Measurements from ENCODE around the gene NIF3L1. TPM values are rescaled to one million over a fixed set of nuclear protein-coding genes. Genes with fewer than 3 reads are reported as not detected.

The NIF3L1 gene
- total RNA-seq, 1 donor from 2014 or later, result 22.6 TPM

DNA sequence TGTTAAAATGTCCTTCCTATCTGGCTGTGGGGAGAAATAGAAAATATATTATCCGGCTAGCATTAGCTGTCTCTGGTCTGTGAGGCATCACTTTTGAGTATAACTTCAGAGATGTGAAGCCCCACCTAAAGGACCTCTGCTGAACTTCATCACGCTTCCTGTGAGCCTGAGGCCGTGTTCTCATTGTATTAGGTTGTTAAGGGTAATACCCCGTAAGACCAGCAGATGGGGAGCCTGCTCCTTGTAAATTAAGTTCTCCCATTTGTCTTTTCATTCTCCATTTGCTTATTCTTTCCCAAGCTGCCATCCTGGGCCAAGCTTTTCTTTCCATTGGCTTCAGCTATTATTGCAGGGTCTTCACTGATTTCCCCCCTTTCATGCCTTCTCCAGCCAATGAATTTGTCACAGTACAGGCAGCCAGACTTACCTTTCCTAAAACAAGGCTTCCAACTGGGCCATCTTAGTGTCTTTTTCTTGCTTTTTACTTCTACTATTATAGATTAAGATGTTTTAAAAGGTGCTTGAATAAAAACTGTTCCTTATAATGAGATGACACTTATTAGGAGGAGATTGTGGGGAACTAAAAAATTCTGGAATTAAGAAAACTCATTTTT is 12.4 kb downstream of the NIF3L1 start:
- peak overlapping the region; percentile 75 for H3K27ac Mint-ChIP-seq (ENCODE audit: unreplicated experiment)
- no peaks in the 10 kb centered on the region for H3K9me3 Mint-ChIP-seq (ENCODE audit: unreplicated experiment)
- DNase-seq (ENCODE audit: extremely low spot score, unreplicated experiment), result no peak
- peaks cover 23% of the 10 kb centered on the region for H3K36me3 Mint-ChIP-seq (ENCODE audit: unreplicated experiment)
- no peak overlapping the region for H3K4me3 Mint-ChIP-seq (ENCODE audit: unreplicated experiment)
- TF ChIP-seq, protein P1, sequence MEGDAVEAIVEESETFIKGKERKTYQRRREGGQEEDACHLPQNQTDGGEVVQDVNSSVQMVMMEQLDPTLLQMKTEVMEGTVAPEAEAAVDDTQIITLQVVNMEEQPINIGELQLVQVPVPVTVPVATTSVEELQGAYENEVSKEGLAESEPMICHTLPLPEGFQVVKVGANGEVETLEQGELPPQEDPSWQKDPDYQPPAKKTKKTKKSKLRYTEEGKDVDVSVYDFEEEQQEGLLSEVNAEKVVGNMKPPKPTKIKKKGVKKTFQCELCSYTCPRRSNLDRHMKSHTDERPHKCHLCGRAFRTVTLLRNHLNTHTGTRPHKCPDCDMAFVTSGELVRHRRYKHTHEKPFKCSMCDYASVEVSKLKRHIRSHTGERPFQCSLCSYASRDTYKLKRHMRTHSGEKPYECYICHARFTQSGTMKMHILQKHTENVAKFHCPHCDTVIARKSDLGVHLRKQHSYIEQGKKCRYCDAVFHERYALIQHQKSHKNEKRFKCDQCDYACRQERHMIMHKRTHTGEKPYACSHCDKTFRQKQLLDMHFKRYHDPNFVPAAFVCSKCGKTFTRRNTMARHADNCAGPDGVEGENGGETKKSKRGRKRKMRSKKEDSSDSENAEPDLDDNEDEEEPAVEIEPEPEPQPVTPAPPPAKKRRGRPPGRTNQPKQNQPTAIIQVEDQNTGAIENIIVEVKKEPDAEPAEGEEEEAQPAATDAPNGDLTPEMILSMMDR (IDR thresholded peaks at IDR 0.05), result peak; percentile 81
- H3K4me1 Mint-ChIP-seq (ENCODE audit: unreplicated experiment), result peaks cover 3% of the 10 kb centered on the region
- no peaks in the 10 kb centered on the region for H3K27me3 Mint-ChIP-seq (ENCODE audit: unreplicated experiment)

DNA sequence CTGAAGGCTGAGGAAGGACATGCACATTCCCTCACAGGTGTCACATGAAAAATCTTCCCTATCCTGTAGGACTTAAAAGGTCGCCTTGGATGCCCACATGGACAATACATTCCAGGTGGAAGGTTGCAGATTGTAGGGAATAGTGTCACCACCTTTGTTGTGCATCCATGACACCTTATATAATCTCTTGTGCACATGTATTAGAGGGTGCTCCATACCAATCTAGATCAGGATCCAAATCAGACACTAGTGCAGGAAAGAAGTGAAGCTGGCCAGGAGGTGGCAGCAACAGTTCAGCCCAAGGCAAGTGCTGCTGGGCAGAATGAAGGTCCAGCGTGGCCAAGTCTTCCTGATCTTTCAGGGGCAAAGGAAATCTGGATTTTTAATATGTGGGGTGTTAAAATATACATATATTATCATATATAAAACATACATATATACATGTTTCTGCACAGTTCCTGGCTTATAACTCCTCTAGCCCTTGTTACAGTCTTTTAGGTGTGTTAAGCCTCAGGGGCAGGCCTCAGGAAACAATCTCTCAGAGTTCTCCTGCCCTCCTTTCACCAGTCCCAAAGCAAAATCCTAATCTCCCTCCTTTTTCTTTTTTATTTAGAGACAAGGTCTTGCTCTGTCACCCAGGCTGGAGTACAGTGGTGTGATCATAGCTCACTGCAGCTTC is 16.6 kb downstream of the NIF3L1 start:
- TF ChIP-seq, protein P1 (IDR thresholded peaks at IDR 0.05), result peak; percentile 80
- DNase-seq (ENCODE audit: extremely low spot score, unreplicated experiment), result no peak
- no peaks in the 10 kb centered on the region for H3K9me3 Mint-ChIP-seq (ENCODE audit: unreplicated experiment)
- peaks cover 3% of the 10 kb centered on the region for H3K4me1 Mint-ChIP-seq (ENCODE audit: unreplicated experiment)
- H3K36me3 Mint-ChIP-seq (ENCODE audit: unreplicated experiment), result peaks cover 23% of the 10 kb centered on the region
- no peak overlapping the region for H3K27ac Mint-ChIP-seq (ENCODE audit: unreplicated experiment)
- H3K4me3 Mint-ChIP-seq (ENCODE audit: unreplicated experiment), result no peak overlapping the region
- no peaks in the 10 kb centered on the region for H3K27me3 Mint-ChIP-seq (ENCODE audit: unreplicated experiment)

DNA sequence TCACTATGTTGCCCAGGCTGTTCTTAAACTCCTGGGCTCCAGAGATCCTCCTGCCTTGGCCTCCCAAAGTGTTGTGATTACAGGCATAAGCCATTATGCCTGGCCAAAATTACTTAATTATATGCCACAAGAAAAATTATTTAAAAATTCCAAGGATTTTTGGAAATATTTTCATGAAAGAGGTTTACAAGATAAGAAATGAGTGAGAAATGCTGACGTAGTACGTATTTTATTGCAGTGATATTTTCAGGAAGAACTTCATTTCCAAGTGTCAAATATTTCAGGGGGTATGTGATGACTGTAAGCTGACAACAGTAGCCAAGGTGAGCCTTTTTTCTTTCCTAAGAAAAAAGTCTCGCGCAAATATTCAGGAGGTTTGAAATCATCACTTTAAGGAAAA is 20.8 kb downstream of the NIF3L1 start:
- Mint-ChIP-seq H3K4me1 (ENCODE audit: unreplicated experiment) (no peaks in the 10 kb centered on the region), H3K4me3 (ENCODE audit: unreplicated experiment) (no peak overlapping the region), H3K27ac (ENCODE audit: unreplicated experiment) (no peak overlapping the region), H3K27me3 (ENCODE audit: unreplicated experiment) (no peaks in the 10 kb centered on the region), H3K36me3 (ENCODE audit: unreplicated experiment) (peaks cover 31% of the 10 kb centered on the region), H3K9me3 (ENCODE audit: unreplicated experiment) (no peaks in the 10 kb centered on the region)
- TF ChIP-seq, protein P1 (IDR thresholded peaks at IDR 0.05), result no peak
- DNase-seq (ENCODE audit: extremely low spot score, unreplicated experiment), result no peak

DNA sequence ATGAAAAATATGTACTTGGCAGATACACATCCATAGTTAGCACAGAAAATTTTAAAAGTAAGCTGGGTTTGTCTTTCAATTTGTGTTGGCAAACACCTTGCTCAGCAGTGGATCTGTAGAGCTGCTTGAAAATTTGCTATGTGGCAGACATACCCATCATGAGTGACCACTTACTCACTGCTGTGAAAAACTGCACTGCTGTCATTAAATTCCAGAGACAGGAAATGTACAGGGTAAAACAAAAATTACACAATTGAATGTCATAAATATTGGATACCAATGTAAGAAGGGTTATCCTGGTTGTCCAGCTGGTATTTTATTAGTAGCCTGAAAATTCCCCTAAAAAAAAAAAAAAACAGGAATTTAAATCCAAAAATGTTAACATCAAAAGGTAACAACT is 24.5 kb downstream of the NIF3L1 start:
- peaks cover 36% of the 10 kb centered on the region for H3K36me3 Mint-ChIP-seq (ENCODE audit: unreplicated experiment)
- peak overlapping the region; percentile 3 for H3K27ac Mint-ChIP-seq (ENCODE audit: unreplicated experiment)
- no peaks in the 10 kb centered on the region for H3K4me1 Mint-ChIP-seq (ENCODE audit: unreplicated experiment)
- DNase-seq (ENCODE audit: extremely low spot score, unreplicated experiment), result no peak
- H3K4me3 Mint-ChIP-seq (ENCODE audit: unreplicated experiment), result no peak overlapping the region
- no peaks in the 10 kb centered on the region for H3K27me3 Mint-ChIP-seq (ENCODE audit: unreplicated experiment)
- TF ChIP-seq, protein P1 (IDR thresholded peaks at IDR 0.05), result no peak
- no peaks in the 10 kb centered on the region for H3K9me3 Mint-ChIP-seq (ENCODE audit: unreplicated experiment)

DNA sequence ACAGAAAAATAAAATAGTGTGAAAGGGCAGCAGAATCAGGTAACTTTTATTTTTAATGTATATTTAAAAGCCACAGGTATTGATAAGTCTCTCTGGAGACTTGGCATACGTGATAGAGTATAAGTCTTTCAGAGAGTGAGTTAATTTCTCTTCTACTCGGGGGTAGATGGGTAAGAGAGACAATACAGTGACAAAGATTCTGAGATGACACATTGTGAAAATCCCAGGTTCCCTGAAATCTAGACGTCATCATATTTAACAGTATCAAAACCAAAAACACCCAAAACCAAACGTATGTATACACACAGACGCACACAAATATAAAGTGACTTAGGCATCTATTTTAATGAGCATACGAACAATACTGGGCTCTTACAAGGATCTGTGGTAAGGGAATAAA is 33.3 kb downstream of the NIF3L1 start:
- no peak overlapping the region for H3K27ac Mint-ChIP-seq (ENCODE audit: unreplicated experiment)
- no peak for DNase-seq (ENCODE audit: extremely low spot score, unreplicated experiment)
- H3K27me3 Mint-ChIP-seq (ENCODE audit: unreplicated experiment), result no peaks in the 10 kb centered on the region
- no peaks in the 10 kb centered on the region for H3K9me3 Mint-ChIP-seq (ENCODE audit: unreplicated experiment)
- TF ChIP-seq, protein P1 (IDR thresholded peaks at IDR 0.05), result no peak
- H3K4me3 Mint-ChIP-seq (ENCODE audit: unreplicated experiment), result no peak overlapping the region
- H3K36me3 Mint-ChIP-seq (ENCODE audit: unreplicated experiment), result peaks cover 32% of the 10 kb centered on the region
- H3K4me1 Mint-ChIP-seq (ENCODE audit: unreplicated experiment), result no peaks in the 10 kb centered on the region

Measured in osteocyte (in vitro differentiated cells).